CD8-positive, alpha-beta memory T cell (primary cell): ENCODE data around the gene DCAF15. TPM values are rescaled to one million over a fixed set of nuclear protein-coding genes. Genes with fewer than 3 reads are reported as not detected.
"Not testable (repeated sequence)": the region's sequence is repeated elsewhere in the genome, so short reads cannot be mapped to it uniquely, and the experiment has no call there.

Source experiments
- CTCF ChIA-PET: fragments of 350-600 bp; sonication (Branson Sonifier 250); formaldehyde crosslinking; loops from one replicate; lab custom pipeline; 2021; ENCODE audit warnings: antibody characterized with exemption; lab: Charles Lee
- POLR2A ChIA-PET: fragments of 350-600 bp; sonication (Branson Sonifier 250); formaldehyde crosslinking; loops from one replicate; lab custom pipeline; 2021; ENCODE audit warnings: antibody characterized with exemption; lab: Charles Lee
- DNase-seq, 5 donors: peaks; one replicate each; pipeline versions ENCODE4 v3.0.0 to v3.0.0-alpha.2; 2020 to 2022; ENCODE audit warnings: mixed read lengths in 1 of 5
- H3K27ac ChIP-seq: one replicate; pipeline ENCODE4 v1.7.0; 2013; ENCODE audit warnings: low read depth, mild to moderate bottlenecking, low read length, moderate library complexity
- H3K27me3 ChIP-seq: 2 replicates; pipeline ENCODE4 v1.7.0; 2013; ENCODE audit warnings: low read length, mild to moderate bottlenecking; ENCODE audit not compliant: insufficient read depth, poor library complexity, severe bottlenecking
- H3K36me3 ChIP-seq: 2 replicates; pipeline ENCODE4 v1.7.0; 2013; ENCODE audit warnings: mild to moderate bottlenecking, low read length, moderate library complexity; ENCODE audit not compliant: insufficient read depth
- H3K4me1 ChIP-seq: 2 replicates; pipeline ENCODE4 v1.7.0; 2013; ENCODE audit warnings: mild to moderate bottlenecking, low read length, moderate library complexity; ENCODE audit not compliant: insufficient read depth
- H3K4me3 ChIP-seq: 2 replicates; pipeline ENCODE4 v1.7.0; 2013; ENCODE audit warnings: mild to moderate bottlenecking, low read length
- H3K9me3 ChIP-seq: 2 replicates; pipeline ENCODE4 v1.7.0; 2013; ENCODE audit warnings: mild to moderate bottlenecking, low read length
- H3K27ac Mint-ChIP-seq, 8 donors: one replicate each; pipeline ENCODE4 v1.8.0; 2020 to 2021; ENCODE audit warnings: mixed read lengths in 8 of 8, mild to moderate bottlenecking in 6 of 8, inconsistent platforms in 3 of 8, moderate library complexity in 3 of 8
- H3K27me3 Mint-ChIP-seq, 2 donors: one replicate each; pipeline ENCODE4 v1.8.0; 2020 to 2021; ENCODE audit warnings: mixed read lengths in 2 of 2, mild to moderate bottlenecking in 1 of 2, moderate library complexity in 1 of 2
- H3K36me3 Mint-ChIP-seq, 3 donors: one replicate each; pipeline ENCODE4 v1.8.0; 2020 to 2021; ENCODE audit warnings: mixed read lengths in 3 of 3, inconsistent platforms in 1 of 3, mild to moderate bottlenecking in 1 of 3
- H3K4me1 Mint-ChIP-seq, 3 donors: one replicate each; pipeline ENCODE4 v1.8.0; 2020 to 2021; ENCODE audit warnings: mixed read lengths in 3 of 3, inconsistent platforms in 1 of 3, mild to moderate bottlenecking in 1 of 3
- H3K4me3 Mint-ChIP-seq, 7 donors: one replicate each; pipeline ENCODE4 v1.8.0; 2020 to 2021; ENCODE audit warnings: mixed read lengths in 7 of 7, mild to moderate bottlenecking in 6 of 7, moderate library complexity in 4 of 7, inconsistent platforms in 2 of 7
- H3K9me3 Mint-ChIP-seq, 5 donors: one replicate each; pipeline ENCODE4 v1.8.0; 2020 to 2022; ENCODE audit warnings: mixed read lengths in 5 of 5, mild to moderate bottlenecking in 3 of 5, moderate library complexity in 2 of 5, inconsistent platforms in 1 of 5
- polyA plus RNA-seq: library from polyadenylated mRNA; unstranded; fragments of 300-500 nt; fragmentation: Illumina TruSeq; gene quantifications from one replicate; pipeline ENCODE4 v1.2.3, GENCODE V29; 2021
- total RNA-seq, 2 experiments: library from RNA; stranded (reverse); gene quantifications; one replicate each; pipeline ENCODE4 v1.2.3, GENCODE V29; 2021

Gene DCAF15
- total and polyA plus RNA-seq, 3 experiments from 2014 or later = 8.0 to 66.5 (median 64.6) TPM

GRCh38 chr19:13922118-13922517 lies 30.2 kb upstream of the DCAF15 start:
- H3K36me3 ChIP-seq, DNase-seq, H3K27me3 ChIP-seq, POLR2A ChIA-PET, H3K4me1 ChIP-seq, H3K27me3 Mint-ChIP-seq, H3K27ac ChIP-seq, H3K4me1 Mint-ChIP-seq, H3K4me3 ChIP-seq, H3K4me3 Mint-ChIP-seq, CTCF ChIA-PET, H3K9me3 Mint-ChIP-seq, H3K9me3 ChIP-seq: not testable (repeated sequence)
- Mint-ChIP-seq H3K27ac (peak overlapping the region in 2 of 8 donors; percentile 15 to 17), H3K36me3 (peaks cover 14 to 65% (median 16%) of the 10 kb centered on the region in 3 donors)

DNA sequence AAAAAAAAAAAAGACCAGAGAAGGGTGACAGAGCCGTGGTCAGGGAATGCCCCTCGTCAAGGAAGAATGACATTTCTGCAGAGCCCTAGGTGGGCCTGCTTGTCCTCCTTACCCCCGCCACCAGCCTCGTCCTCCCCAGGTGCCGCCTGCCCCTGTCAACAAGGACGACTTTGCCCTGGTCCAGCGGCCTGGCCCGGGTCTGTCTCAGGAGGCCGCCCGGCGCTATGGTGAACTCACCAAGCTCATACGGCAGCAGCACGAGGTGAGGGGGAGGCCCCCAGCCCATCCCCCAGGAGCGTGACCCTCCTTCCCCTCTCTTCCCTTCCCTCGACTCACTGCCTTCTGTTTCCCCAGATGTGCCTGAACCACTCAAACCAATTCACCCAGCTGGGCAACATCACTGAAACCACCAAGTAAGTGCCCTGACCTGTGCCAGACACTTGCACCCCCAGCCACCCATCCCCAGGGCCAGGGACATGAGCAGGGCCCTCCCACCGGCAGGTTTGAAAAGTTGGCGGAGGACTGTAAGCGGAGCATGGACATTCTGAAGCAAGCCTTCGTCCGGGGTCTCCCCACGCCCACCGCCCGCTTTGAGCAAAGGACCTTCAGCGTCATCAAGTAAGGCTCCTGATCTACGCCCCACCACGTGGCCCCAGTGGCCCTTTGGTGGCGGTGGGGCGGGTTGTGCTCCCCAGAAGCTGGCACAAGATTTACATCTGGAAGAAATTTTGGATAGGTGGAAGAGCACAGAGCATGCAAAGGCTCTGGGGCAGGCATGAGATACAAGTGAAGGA lies 28.9 kb upstream of the DCAF15 start:
- peak overlapping the region in 2 of 8 donors; percentile 78 to 90 for H3K27ac Mint-ChIP-seq
- peaks cover 0 to 4% (median 3%) of the 10 kb centered on the region in 3 donors for H3K4me1 Mint-ChIP-seq
- Histone ChIP-seq H3K36me3 (peaks cover 8% of the 10 kb centered on the region), H3K4me3 (no peak overlapping the region), H3K27ac (no peak overlapping the region), H3K27me3 (no peaks in the 10 kb centered on the region), H3K9me3 (peaks cover 5% of the 10 kb centered on the region), H3K4me1 (no peaks in the 10 kb centered on the region)
- no peaks in the 10 kb centered on the region for H3K27me3 Mint-ChIP-seq
- H3K9me3 Mint-ChIP-seq = no peaks in the 10 kb centered on the region
- no peak overlapping the region for H3K4me3 Mint-ChIP-seq
- POLR2A ChIA-PET = no interaction called here
- H3K36me3 Mint-ChIP-seq = peaks cover 16 to 65% (median 19%) of the 10 kb centered on the region in 3 donors
- CTCF ChIA-PET = no interaction called here
- no peak for DNase-seq

GRCh38 chr19:13926010-13926409 lies 26.3 kb upstream of the DCAF15 start:
- Mint-ChIP-seq H3K4me3 (no peak overlapping the region), H3K4me1 (peaks cover 0 to 3% (median 3%) of the 10 kb centered on the region in 3 donors), H3K27ac (no peak overlapping the region), H3K27me3 (no peaks in the 10 kb centered on the region), H3K9me3 (no peaks in the 10 kb centered on the region), H3K36me3 (peaks cover 15 to 58% (median 18%) of the 10 kb centered on the region in 3 donors)
- H3K4me3 ChIP-seq = no peak overlapping the region
- peaks cover 1% of the 10 kb centered on the region for H3K9me3 ChIP-seq
- H3K4me1 ChIP-seq = no peaks in the 10 kb centered on the region
- H3K36me3 ChIP-seq = peaks cover 3% of the 10 kb centered on the region
- ChIA-PET CTCF (no interaction called here), POLR2A (interaction anchor here (1.4 kb wide), 1 partner anchor 106 kb away, joined by 4 read pairs; the partner anchor contains the start of gene IL27RA)
- H3K27me3 ChIP-seq = no peaks in the 10 kb centered on the region
- no peak overlapping the region for H3K27ac ChIP-seq
- DNase-seq = no peak

GRCh38 chr19:13926715-13927114 lies 25.6 kb upstream of the DCAF15 start:
- Histone ChIP-seq H3K36me3 (no peaks in the 10 kb centered on the region), H3K27ac (no peak overlapping the region), H3K9me3 (no peaks in the 10 kb centered on the region), H3K4me1 (no peaks in the 10 kb centered on the region), H3K4me3 (no peak overlapping the region), H3K27me3 (no peaks in the 10 kb centered on the region)
- Mint-ChIP-seq H3K4me3 (no peak overlapping the region), H3K4me1 (no peaks in the 10 kb centered on the region), H3K9me3 (no peaks in the 10 kb centered on the region), H3K36me3 (peaks cover 11 to 51% (median 13%) of the 10 kb centered on the region in 3 donors), H3K27me3 (no peaks in the 10 kb centered on the region), H3K27ac (peak overlapping the region in 1 of 8 donors; percentile 83)
- POLR2A ChIA-PET = interaction anchor here (0.5 to 1.4 kb wide), 2 partner anchors 105 to 311 kb away, joined by 4 to 8 read pairs; partner anchors contain the start of gene IL27RA
- CTCF ChIA-PET = no interaction called here
- DNase-seq = no peak

DNA sequence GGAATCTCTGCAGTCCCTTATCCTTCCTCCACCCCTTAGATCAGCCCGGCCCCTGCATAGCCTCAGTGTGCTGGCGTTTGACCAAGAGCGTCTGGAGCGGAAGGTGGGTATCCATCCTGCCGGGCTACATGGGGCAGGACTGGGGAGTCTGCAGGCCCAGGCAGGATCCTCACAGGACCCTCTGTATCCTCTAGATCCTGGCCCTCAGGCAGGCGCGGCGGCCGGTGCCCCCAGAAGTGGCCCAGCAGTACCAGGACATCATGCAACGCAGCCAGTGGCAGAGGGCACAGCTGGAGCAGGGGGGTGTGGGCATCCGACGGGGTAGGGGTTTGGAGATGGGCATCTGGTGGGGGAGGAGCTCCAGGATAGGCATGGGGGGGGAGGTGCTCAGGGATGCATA lies 23.0 kb upstream of the DCAF15 start:
- Histone ChIP-seq H3K27ac (no peak overlapping the region), H3K27me3 (no peaks in the 10 kb centered on the region), H3K4me3 (no peak overlapping the region), H3K9me3 (no peaks in the 10 kb centered on the region), H3K36me3 (no peaks in the 10 kb centered on the region), H3K4me1 (no peaks in the 10 kb centered on the region)
- ChIA-PET CTCF (no interaction called here), POLR2A (no interaction called here)
- Mint-ChIP-seq H3K4me1 (peaks cover 0 to 4% (median 2%) of the 10 kb centered on the region in 3 donors), H3K27ac (no peak overlapping the region), H3K36me3 (peaks cover 4 to 31% (median 5%) of the 10 kb centered on the region in 3 donors), H3K27me3 (peaks cover 0 to 9% of the 10 kb centered on the region in 2 donors), H3K9me3 (no peaks in the 10 kb centered on the region), H3K4me3 (no peak overlapping the region)
- DNase-seq = no peak

DNA sequence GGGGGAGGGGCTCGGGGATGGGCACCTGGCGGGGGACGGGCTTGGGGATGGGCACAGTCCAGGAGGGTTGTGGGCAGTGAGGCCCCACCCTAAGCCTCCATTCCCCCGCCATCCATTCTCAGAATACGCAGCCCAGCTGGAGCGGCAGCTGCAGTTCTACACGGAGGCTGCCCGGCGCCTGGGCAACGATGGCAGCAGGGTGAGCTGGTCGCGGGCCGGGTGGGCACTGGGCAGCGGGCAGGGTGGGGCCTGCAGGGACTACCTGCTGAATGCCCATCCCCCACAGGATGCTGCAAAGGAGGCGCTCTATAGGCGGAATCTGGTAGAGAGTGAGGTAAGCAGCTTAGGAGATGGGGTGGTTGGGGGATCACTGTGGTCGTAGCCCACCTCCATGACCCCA lies 22.4 kb upstream of the DCAF15 start:
- peaks cover 0 to 15% of the 10 kb centered on the region in 2 donors for H3K27me3 Mint-ChIP-seq
- no peaks in the 10 kb centered on the region for H3K4me1 ChIP-seq
- H3K27me3 ChIP-seq = no peaks in the 10 kb centered on the region
- no peaks in the 10 kb centered on the region for H3K9me3 Mint-ChIP-seq
- peaks cover 0 to 4% (median 2%) of the 10 kb centered on the region in 3 donors for H3K4me1 Mint-ChIP-seq
- no peaks in the 10 kb centered on the region for H3K36me3 ChIP-seq
- H3K4me3 Mint-ChIP-seq = no peak overlapping the region
- peaks cover 3 to 27% (median 4%) of the 10 kb centered on the region in 3 donors for H3K36me3 Mint-ChIP-seq
- CTCF ChIA-PET = no interaction called here
- no peak overlapping the region for H3K27ac Mint-ChIP-seq
- DNase-seq = no peak
- no peaks in the 10 kb centered on the region for H3K9me3 ChIP-seq
- H3K27ac ChIP-seq = no peak overlapping the region
- POLR2A ChIA-PET = no interaction called here
- no peak overlapping the region for H3K4me3 ChIP-seq

GRCh38 chr19:13930402-13930801 lies 21.9 kb upstream of the DCAF15 start:
- Histone ChIP-seq H3K4me3 (no peak overlapping the region), H3K9me3 (no peaks in the 10 kb centered on the region), H3K27me3 (no peaks in the 10 kb centered on the region), H3K4me1 (no peaks in the 10 kb centered on the region), H3K27ac (no peak overlapping the region), H3K36me3 (no peaks in the 10 kb centered on the region)
- H3K4me3 Mint-ChIP-seq = no peak overlapping the region
- ChIA-PET CTCF (no interaction called here), POLR2A (no interaction called here)
- no peak overlapping the region for H3K27ac Mint-ChIP-seq
- peaks cover 0 to 4% (median 2%) of the 10 kb centered on the region in 3 donors for H3K4me1 Mint-ChIP-seq
- no peaks in the 10 kb centered on the region for H3K9me3 Mint-ChIP-seq
- H3K27me3 Mint-ChIP-seq = peaks cover 0 to 16% of the 10 kb centered on the region in 2 donors
- no peak for DNase-seq
- peaks cover 3 to 24% (median 4%) of the 10 kb centered on the region in 3 donors for H3K36me3 Mint-ChIP-seq

- H3K36me3 ChIP-seq = no peaks in the 10 kb centered on the region
- Mint-ChIP-seq H3K4me3 (no peak overlapping the region), H3K36me3 (peaks cover 2 to 17% (median 4%) of the 10 kb centered on the region in 3 donors), H3K27ac (no peak overlapping the region), H3K27me3 (peaks cover 0 to 16% of the 10 kb centered on the region in 2 donors), H3K9me3 (no peaks in the 10 kb centered on the region), H3K4me1 (peaks cover 0 to 4% (median 2%) of the 10 kb centered on the region in 3 donors)
- ChIA-PET CTCF (no interaction called here), POLR2A (interaction anchor here (0.6 kb wide), 1 partner anchor 71 kb away, joined by 3 read pairs; no protein-coding TSS in a partner anchor)
- H3K4me1 ChIP-seq = no peaks in the 10 kb centered on the region
- no peak overlapping the region for H3K27ac ChIP-seq
- H3K4me3 ChIP-seq = no peak overlapping the region
- no peaks in the 10 kb centered on the region for H3K27me3 ChIP-seq
- no peaks in the 10 kb centered on the region for H3K9me3 ChIP-seq
- DNase-seq = no peak
Observed at GRCh38 chr19:13931391-13932148, 20.7 kb upstream of the DCAF15 start.
